H1 (cell line): ENCODE measurements around the gene ASAP2. TPM values are rescaled to one million over a fixed set of nuclear protein-coding genes. Genes with fewer than 3 reads are reported as not detected.

Source experiments
- CTCF ChIA-PET: fragments of 300-600 bp; sonication (Branson Sonifier 250); formaldehyde crosslinking; loops from one replicate; lab custom pipeline; 2021; ENCODE audit not compliant: partially characterized antibody; lab: Charles Lee
- POLR2A ChIA-PET: fragments of 300-600 bp; sonication (Branson Sonifier 250); formaldehyde crosslinking; loops from one replicate; lab custom pipeline; 2021; ENCODE audit warnings: inconsistent platforms; ENCODE audit not compliant: partially characterized antibody; lab: Charles Lee
- DNase-seq, 2 experiments: peaks; one replicate each; pipeline versions ENCODE4 v3.0.0 to v3.0.0-alpha.2; 2010 to 2022; ENCODE audit warnings: low spot score in 2 of 2, low read depth in 1 of 2, mixed read lengths in 1 of 2
- FAIRE-seq: peaks from 2 replicates; lab custom pipeline; 2011; peaks lifted over from hg19 to GRCh38; lab: Jason Lieb, UNC
- H2AFZ ChIP-seq: 2 replicates; pipeline ENCODE4 v1.8.1; 2012; ENCODE audit warnings: low read length, inconsistent platforms
- H2AK5ac ChIP-seq: 2 replicates; pipeline ENCODE4 v1.6.1; 2013; ENCODE audit warnings: low read depth, low read length
- H2BK120ac ChIP-seq: replicated peaks from 2 replicates; pipeline ENCODE3; 2013; ENCODE audit warnings: low read depth, low read length, inconsistent platforms
- H2BK12ac ChIP-seq: 2 replicates; pipeline ENCODE4 v1.6.1; 2013; ENCODE audit warnings: low read depth, low read length
- H2BK15ac ChIP-seq: 2 replicates; pipeline ENCODE4 v1.6.1; 2013; ENCODE audit warnings: low read length
- H2BK20ac ChIP-seq: 2 replicates; pipeline ENCODE4 v1.6.1; 2013; ENCODE audit warnings: low read length
- H2BK5ac ChIP-seq: 2 replicates; pipeline ENCODE4 v1.6.1; 2013; ENCODE audit warnings: low read depth, low read length
- H3K14ac ChIP-seq: 2 replicates; pipeline ENCODE4 v1.6.1; 2013; ENCODE audit warnings: inconsistent platforms; ENCODE audit not compliant: insufficient read length
- H3K18ac ChIP-seq: 2 replicates; pipeline ENCODE4 v1.6.1; 2013; ENCODE audit warnings: low read length; ENCODE audit errors: extremely low read depth
- H3K23ac ChIP-seq: 2 replicates; pipeline ENCODE4 v1.6.1; 2013; ENCODE audit warnings: inconsistent platforms; ENCODE audit not compliant: insufficient read length
- H3K23me2 ChIP-seq: 2 replicates; pipeline ENCODE4 v1.6.1; 2013; ENCODE audit warnings: low read depth, low read length
- H3K27ac ChIP-seq: 2 replicates; pipeline ENCODE4 v1.6.1; 2011; ENCODE audit warnings: low read depth, low read length, inconsistent platforms
- H3K27me3 ChIP-seq, 4 experiments: replicated peaks in 1 of 4; 1 replicate in 1 of 4; 2 replicates in 3 of 4; pipeline versions ENCODE4 v1.6.1 to v1.8.1; 2011 to 2013; ENCODE audit warnings: low read length in 3 of 4, mild to moderate bottlenecking in 3 of 4, inconsistent platforms in 2 of 4, mixed read lengths in 2 of 4, moderate library complexity in 1 of 4; ENCODE audit not compliant: control insufficient read depth in 3 of 4, insufficient read depth in 3 of 4; ENCODE audit errors: extremely low read depth in 1 of 4
- H3K36me3 ChIP-seq, 4 experiments: 2 replicates each; pipeline versions ENCODE4 v1.6.1 to v1.8.1; 2011 to 2013; ENCODE audit warnings: mild to moderate bottlenecking in 4 of 4, low read length in 3 of 4, moderate library complexity in 2 of 4, control low read depth in 1 of 4, inconsistent platforms in 1 of 4; ENCODE audit not compliant: insufficient read depth in 4 of 4, control insufficient read depth in 2 of 4
- H3K4ac ChIP-seq: replicated peaks from 2 replicates; pipeline ENCODE3; 2013; ENCODE audit warnings: low read length, low read depth, mixed read lengths, inconsistent platforms; ENCODE audit not compliant: insufficient read length
- H3K4me1 ChIP-seq, 4 experiments: replicated peaks in 1 of 4; 1 replicate in 1 of 4; 2 replicates in 3 of 4; pipeline versions ENCODE4 v1.6.1 to v1.8.1; 2011 to 2013; ENCODE audit warnings: low read length in 3 of 4, inconsistent platforms in 2 of 4, mixed read lengths in 1 of 4; ENCODE audit not compliant: insufficient read depth in 4 of 4, control insufficient read depth in 3 of 4
- H3K4me2 ChIP-seq, 2 experiments: 2 replicates each; pipeline versions ENCODE4 v1.6.1 to v1.8.1; 2011 to 2013; ENCODE audit warnings: low read depth in 2 of 2, low read length in 2 of 2, control low read depth in 1 of 2, inconsistent platforms in 1 of 2, mild to moderate bottlenecking in 1 of 2; ENCODE audit not compliant: insufficient read depth in 1 of 2
- H3K4me3 ChIP-seq, 4 experiments: fragments of 200-600, 300-600 bp in 1 of 4; sonication (generic), shearing (Covaris generic), sonication (Bioruptor Twin) in 1 of 4; 2 replicates each; pipeline versions ENCODE4 v1.5.1 to v1.8.1; 2011 to 2016; ENCODE audit warnings: low read length in 4 of 4, low read depth in 3 of 4, control low read depth in 2 of 4, inconsistent platforms in 2 of 4, mild to moderate bottlenecking in 2 of 4, mixed read lengths in 1 of 4, moderate library complexity in 1 of 4; ENCODE audit not compliant: insufficient read depth in 2 of 4; ENCODE audit errors: extremely low read depth in 1 of 4
- H3K56ac ChIP-seq: replicated peaks from 2 replicates; pipeline ENCODE3; 2013; ENCODE audit warnings: low read depth, mild to moderate bottlenecking, mixed read lengths, low read length, inconsistent platforms; ENCODE audit not compliant: insufficient read length
- H3K79me1 ChIP-seq: 2 replicates; pipeline ENCODE4 v1.6.1; 2013; ENCODE audit warnings: low read depth, low read length, control low read depth
- H3K79me2 ChIP-seq, 2 experiments: 2 replicates each; pipeline versions ENCODE4 v1.6.1 to v1.8.1; 2012 to 2013; ENCODE audit warnings: low read length in 2 of 2, mild to moderate bottlenecking in 2 of 2, inconsistent platforms in 1 of 2; ENCODE audit not compliant: insufficient read depth in 2 of 2, control insufficient read depth in 1 of 2
- H3K9ac ChIP-seq, 4 experiments: replicated peaks in 1 of 4; 1 replicate in 1 of 4; 2 replicates in 3 of 4; pipeline versions ENCODE4 v1.6.1 to v1.8.1; 2011 to 2013; ENCODE audit warnings: low read depth in 3 of 4, low read length in 3 of 4, control low read depth in 2 of 4, mild to moderate bottlenecking in 2 of 4, moderate library complexity in 2 of 4, inconsistent platforms in 1 of 4; ENCODE audit errors: extremely low read depth in 1 of 4
- H3K9me3 ChIP-seq, 2 experiments: 2 replicates each; pipeline versions ENCODE4 v1.6.1 to v1.8.1; 2012 to 2013; ENCODE audit warnings: mild to moderate bottlenecking in 2 of 2, moderate library complexity in 2 of 2, control low read depth in 1 of 2, inconsistent platforms in 1 of 2, low read depth in 1 of 2, low read length in 1 of 2, mixed read lengths in 1 of 2; ENCODE audit not compliant: insufficient read depth in 2 of 2
- H4K20me1 ChIP-seq, 2 experiments: replicated peaks in 1 of 2; 2 replicates each; pipeline versions ENCODE3 to v1.8.1; 2011 to 2013; ENCODE audit warnings: inconsistent platforms in 2 of 2, low read length in 2 of 2, mild to moderate bottlenecking in 1 of 2; ENCODE audit not compliant: insufficient read depth in 2 of 2, control insufficient read depth in 1 of 2
- H4K5ac ChIP-seq: 2 replicates; pipeline ENCODE4 v1.6.1; 2013; ENCODE audit warnings: low read length, low read depth, mixed read lengths, inconsistent platforms; ENCODE audit not compliant: insufficient read length
- H4K8ac ChIP-seq: 2 replicates; pipeline ENCODE4 v1.8.0; 2013; ENCODE audit warnings: mild to moderate bottlenecking, moderate library complexity, low read length, inconsistent platforms; ENCODE audit not compliant: insufficient read depth; ENCODE audit errors: extremely low read depth
- H4K91ac ChIP-seq: replicated peaks from 2 replicates; pipeline ENCODE3; 2013; ENCODE audit warnings: low read length, mixed read lengths, inconsistent platforms; ENCODE audit not compliant: insufficient read length
- CEBPB ChIP-seq: IDR thresholded peaks from 2 replicates; pipeline ENCODE4 v1.6.1; 2012; ENCODE audit warnings: low read depth, low read length
- EP300 ChIP-seq, 2 experiments: IDR thresholded peaks; 1 replicate in 1 of 2; 2 replicates in 1 of 2; pipeline ENCODE4 v1.6.1; 2011 to 2012; ENCODE audit warnings: low read depth in 2 of 2, low read length in 2 of 2, mild to moderate bottlenecking in 2 of 2, borderline replicate concordance in 1 of 2, inconsistent platforms in 1 of 2, moderate library complexity in 1 of 2
- EZH2 ChIP-seq: fragments of 200-600 bp; sonication (generic); IDR thresholded peaks from 2 replicates; pipeline ENCODE4 v1.7.1; 2012; ENCODE audit warnings: low read depth, mild to moderate bottlenecking, moderate library complexity, low read length, inconsistent platforms; ENCODE audit not compliant: severe bottlenecking
- JUN ChIP-seq: IDR thresholded peaks from 2 replicates; pipeline ENCODE4 v1.6.1; 2011; ENCODE audit warnings: low read depth, mild to moderate bottlenecking, improper control_type of control experiment, low read length
- KDM1A ChIP-seq: fragments of 200-600, 300-600 bp; sonication (generic); IDR thresholded peaks from 2 replicates; pipeline ENCODE4 v1.7.1; 2016; ENCODE audit warnings: mild to moderate bottlenecking, low read length, borderline replicate concordance
- NRF1 ChIP-seq: IDR thresholded peaks from 2 replicates; pipeline ENCODE4 v1.6.1; 2011; ENCODE audit warnings: mild to moderate bottlenecking, low read depth, low read length, improper control_type of control experiment
- RBBP5 ChIP-seq: IDR thresholded peaks from 2 replicates; pipeline ENCODE4 v1.7.1; 2012; ENCODE audit warnings: low read depth, mild to moderate bottlenecking, inconsistent platforms, low read length, moderate library complexity, borderline replicate concordance
- SAP30 ChIP-seq: fragments of 300-600 bp; sonication (generic); IDR thresholded peaks from 2 replicates; pipeline ENCODE4 v1.7.1; 2012; ENCODE audit warnings: low read length, moderate library complexity, mild to moderate bottlenecking, inconsistent platforms; ENCODE audit not compliant: insufficient read depth, insufficient replicate concordance
- TAF7 ChIP-seq: optimal IDR thresholded peaks from 2 replicates; pipeline ENCODE3; 2011; ENCODE audit warnings: low read depth, mild to moderate bottlenecking, inconsistent platforms, low read length, moderate library complexity, borderline replicate concordance
- TBP ChIP-seq: IDR thresholded peaks from 2 replicates; pipeline ENCODE4 v1.6.1; 2011; ENCODE audit warnings: low read depth, low read length, improper control_type of control experiment
- TEAD4 ChIP-seq: IDR thresholded peaks from 2 replicates; pipeline ENCODE4 v1.6.1; 2012; ENCODE audit warnings: low read depth, low read length, inconsistent platforms, mixed read lengths
- USF2 ChIP-seq: IDR thresholded peaks from 2 replicates; pipeline ENCODE4 v1.6.1; 2011; ENCODE audit warnings: low read length, improper control_type of control experiment
- YY1 ChIP-seq: IDR thresholded peaks from 2 replicates; pipeline ENCODE4 v1.6.1; 2011; ENCODE audit warnings: low read depth, mild to moderate bottlenecking, low read length
- WGBS, 2 experiments: shearing (Covaris generic) in 1 of 2; methylation state at CpG; one replicate each; pipeline versions ENCODE4 v1.1.6 to v1.1.7; 2013 to 2015; ENCODE audit warnings: low lambda C conversion rate in 2 of 2, mixed read lengths in 2 of 2, inconsistent platforms in 1 of 2, low coverage in 1 of 2, missing lambda C conversion rate in 1 of 2; ENCODE audit not compliant: insufficient replicate concordance in 2 of 2, insufficient coverage in 1 of 2, insufficient read length in 1 of 2; ENCODE audit errors: extremely low coverage in 1 of 2, missing lambda C conversion rate in 1 of 2; 5-methylcytosine and 5-hydroxymethylcytosine counted together
- polyA plus RNA-seq, 7 experiments: library from polyadenylated mRNA; depleted of rRNA in 3 of 7; stranded (reverse) in 5 of 7; unstranded in 2 of 7; fragments of >200 nt in 5 of 7; fragments of 200-250 nt in 2 of 7; gene quantifications; 1 replicate in 5 of 7; 2 replicates in 1 of 7; 4 replicates in 1 of 7; pipeline versions ENCODE4 v1.2.1 to v1.2.3, GENCODE V29; 2011 to 2013; ENCODE audit warnings: missing spikeins in 2 of 7, mixed read lengths in 2 of 7
- total RNA-seq: library from RNA; stranded (reverse); fragmentation: NEBNext Ultra II Directional; extraction: Animal tissue kit (Norgen Biotek cat#: 25700); gene quantifications from 2 replicates; pipeline ENCODE4 v1.2.1, GENCODE V29; 2021

The ASAP2 gene
- total and polyA plus RNA-seq, 2 of the 8 experiments (the other 6 are each of a cell fraction or from before 2014, with no cell fraction given), result 10.2 to 18.7 TPM

GRCh38 chr2:9365498-9366019 is 158.9 kb downstream of the ASAP2 start:
- no peaks in the 10 kb centered on the region for H3K79me1 ChIP-seq
- no peak overlapping the region for H4K5ac ChIP-seq
- H3K23me2 ChIP-seq, result no peaks in the 10 kb centered on the region
- H3K56ac ChIP-seq, result no peak overlapping the region
- H3K79me2 ChIP-seq, result no peaks in the 10 kb centered on the region
- no peak overlapping the region for H3K9ac ChIP-seq
- H2AFZ ChIP-seq, result no peak overlapping the region
- H3K18ac ChIP-seq, result no peak overlapping the region
- no peak overlapping the region for H4K8ac ChIP-seq
- no peak overlapping the region for H2BK15ac ChIP-seq
- ChIA-PET POLR2A (no interaction called here), CTCF (interaction anchor here (0.6 to 2.0 kb wide), 6 partner anchors 17 to 499 kb away, joined by 3 to 8 read pairs (median 3); no protein-coding TSS in a partner anchor)
- FAIRE-seq, result no peak
- H2BK120ac ChIP-seq, result no peak overlapping the region
- no peak overlapping the region for H2AK5ac ChIP-seq
- H3K23ac ChIP-seq, result no peak overlapping the region
- H3K14ac ChIP-seq, result no peak overlapping the region
- no peak overlapping the region for H3K27ac ChIP-seq
- no peak overlapping the region for H3K4ac ChIP-seq
- no peak overlapping the region for H2BK5ac ChIP-seq
- H3K36me3 ChIP-seq, result peaks cover 0 to 4% (median 0%) of the 10 kb centered on the region in 4 experiments; a peak in 2 of 8 replicates
- no peak overlapping the region for H3K4me3 ChIP-seq
- H4K20me1 ChIP-seq, result peaks cover 0 to 2% of the 10 kb centered on the region in 2 experiments
- H2BK20ac ChIP-seq, result no peak overlapping the region
- no peaks in the 10 kb centered on the region for H3K4me1 ChIP-seq
- no peak for DNase-seq
- no peak overlapping the region for H3K4me2 ChIP-seq
- no peaks in the 10 kb centered on the region for H3K27me3 ChIP-seq
- no peak overlapping the region for H2BK12ac ChIP-seq
- H3K9me3 ChIP-seq, result no peaks in the 10 kb centered on the region
- 89% methylated on average over 8 of the region's 8 CpGs; no CpG with 5 or more reads in 1 of the 2 experiments for WGBS, 2 experiments
- no peak overlapping the region for H4K91ac ChIP-seq
- no peak for TF ChIP-seq USF2
- no peak for TF ChIP-seq CEBPB
- TF ChIP-seq KDM1A, result no peak
- TF ChIP-seq NRF1, result no peak
- TF ChIP-seq YY1, result no peak
- TF ChIP-seq SAP30, result no peak
- no peak for TF ChIP-seq RBBP5
- TF ChIP-seq TBP, result no peak
- no peak for TF ChIP-seq EP300 (IDR thresholded peaks at IDR 0.05; ENCODE audit: borderline replicate concordance in 1 of 2, low read depth in 2 of 2, low read length in 2 of 2)
- TF ChIP-seq TAF7, result no peak
- no peak for TF ChIP-seq JUN
- TF ChIP-seq TEAD4, result no peak
- TF ChIP-seq EZH2, result no peak
